NCI-H2227 (cell line): ENCODE measurements around the gene CEPT1.

Experiments used
- DNase-seq: peaks from one replicate; lab custom pipeline; 2025; ENCODE audit not compliant: unreplicated experiment; lab: John Stamatoyannopoulos, UW

CEPT1 gene

GRCh38 chr1:111225717-111226400 lies 85.8 kb downstream of the CEPT1 start:
- DNase-seq, result no peak

GRCh38 chr1:111227434-111227833 lies 87.4 kb downstream of the CEPT1 start, which contains the start of gene CHI3L2:
CHI3L2 (plus strand) TSS chr1:111227713; CDS start chr1:111227730, 17 bp downstream.
- no peak for DNase-seq

DNA sequence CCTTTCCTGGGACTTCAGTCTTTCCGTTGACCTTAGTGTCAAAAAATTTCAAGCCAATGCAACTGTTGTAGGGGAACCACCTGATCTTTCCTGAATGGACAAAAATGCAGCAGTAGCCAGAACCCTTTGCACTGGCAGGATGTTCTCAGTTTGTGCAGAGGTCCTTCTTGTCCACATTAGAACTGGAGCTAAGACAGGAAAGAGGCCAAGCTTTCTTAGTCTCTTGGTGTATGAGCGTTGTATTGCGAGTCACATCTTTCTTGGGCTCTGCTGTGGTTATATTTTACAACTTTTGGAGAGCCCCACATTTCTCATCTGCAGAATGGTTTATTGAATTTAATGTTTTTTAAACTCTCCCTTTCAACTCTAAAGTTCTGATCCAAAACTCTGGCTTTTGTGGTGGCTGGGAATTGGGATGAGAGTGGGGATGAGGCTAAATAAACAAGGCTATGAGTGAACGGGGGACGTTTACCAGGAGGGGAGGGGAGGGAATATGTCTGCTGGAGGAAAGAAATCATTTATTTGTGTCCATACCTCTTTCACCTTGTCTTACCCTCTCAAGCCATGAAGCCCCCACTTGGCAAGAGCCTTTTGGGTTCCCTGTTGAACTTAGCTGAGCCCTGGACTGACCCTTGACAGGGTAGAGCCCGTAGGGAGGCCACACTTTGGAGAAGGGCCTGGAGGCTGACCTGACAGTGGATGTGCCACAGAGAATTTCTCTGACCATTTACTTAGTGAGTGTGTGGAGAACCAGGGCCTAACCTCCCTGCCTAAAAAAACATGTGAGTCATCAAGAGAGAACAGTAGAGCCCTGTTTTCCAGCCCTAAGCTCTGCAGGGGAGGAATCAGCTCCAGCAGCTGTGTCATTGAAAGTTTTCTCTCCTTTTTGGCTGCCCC lies 88.1 kb downstream of the CEPT1 start:
- DNase-seq, result no peak

DNA sequence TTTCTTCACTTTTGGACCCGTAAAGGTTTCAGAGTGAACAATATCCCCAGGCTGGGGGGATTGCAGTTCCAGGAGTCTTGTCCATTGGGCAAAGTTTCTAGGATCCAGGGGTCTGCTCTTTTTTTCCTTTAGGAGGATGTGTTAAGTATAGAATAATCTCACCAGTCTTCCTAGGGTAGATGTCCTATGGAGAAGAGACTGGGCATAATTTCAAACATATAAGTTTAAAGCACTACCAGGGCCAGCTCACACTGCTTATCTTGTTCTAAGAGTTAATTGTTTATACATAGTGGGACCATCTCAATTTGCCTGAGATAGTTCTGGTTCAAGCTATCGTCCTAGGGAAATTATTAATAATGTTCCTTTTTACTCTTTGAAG lies 88.7 kb downstream of the CEPT1 start:
- DNase-seq, result no peak

DNA sequence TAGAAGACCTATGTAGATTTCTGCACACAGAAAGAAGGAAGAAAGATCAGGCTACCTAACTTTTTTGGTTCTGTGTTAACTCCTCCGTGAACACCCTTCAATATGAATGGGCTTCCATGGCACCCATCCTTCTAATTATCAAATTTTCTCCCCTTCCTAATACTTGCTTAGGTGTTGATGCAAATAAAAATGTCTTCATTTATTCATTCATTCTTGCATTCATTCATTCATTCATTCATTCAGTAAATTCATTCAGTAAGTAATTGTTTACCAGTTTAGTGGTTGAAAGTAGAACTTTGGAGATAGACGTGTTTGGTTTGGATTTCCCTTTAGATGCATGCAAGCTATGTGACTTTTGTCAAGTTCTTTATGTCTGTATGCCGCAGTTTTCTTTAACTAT lies 92.1 kb downstream of the CEPT1 start:
- DNase-seq, result no peak

DNA sequence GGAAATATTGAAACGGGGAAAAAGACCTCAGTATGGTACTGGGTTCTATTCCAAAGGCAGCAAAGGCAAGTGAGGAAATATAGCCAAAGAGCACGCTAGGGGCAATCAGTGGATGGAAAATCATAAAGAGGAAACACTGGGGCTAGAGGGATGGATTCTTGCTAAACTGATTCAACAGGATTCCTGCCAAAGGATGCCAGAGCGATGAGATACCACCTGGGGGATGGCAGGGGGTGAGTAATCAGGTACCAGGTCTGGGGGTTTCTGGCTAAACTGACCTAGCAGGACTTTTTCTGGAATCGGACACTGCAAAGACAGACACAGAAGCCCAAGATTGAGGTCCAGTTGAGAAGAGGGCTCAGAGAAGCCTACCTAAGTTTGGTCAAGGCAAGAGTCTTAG lies 94.2 kb downstream of the CEPT1 start:
- no peak for DNase-seq
